GM19351 (cell line): ENCODE data around the gene NES.
"Not testable (repeated sequence)": the region's sequence is repeated elsewhere in the genome, so short reads cannot be mapped to it uniquely, and the experiment has no call there.

Experiments
- ATAC-seq: cut with Tn5 transposase; IDR thresholded peaks from one replicate; pipeline ENCODE4 v1.9.1; 2021; ENCODE audit warnings: mild to moderate bottlenecking, moderate library complexity; ENCODE audit not compliant: unreplicated experiment

The NES gene

DNA sequence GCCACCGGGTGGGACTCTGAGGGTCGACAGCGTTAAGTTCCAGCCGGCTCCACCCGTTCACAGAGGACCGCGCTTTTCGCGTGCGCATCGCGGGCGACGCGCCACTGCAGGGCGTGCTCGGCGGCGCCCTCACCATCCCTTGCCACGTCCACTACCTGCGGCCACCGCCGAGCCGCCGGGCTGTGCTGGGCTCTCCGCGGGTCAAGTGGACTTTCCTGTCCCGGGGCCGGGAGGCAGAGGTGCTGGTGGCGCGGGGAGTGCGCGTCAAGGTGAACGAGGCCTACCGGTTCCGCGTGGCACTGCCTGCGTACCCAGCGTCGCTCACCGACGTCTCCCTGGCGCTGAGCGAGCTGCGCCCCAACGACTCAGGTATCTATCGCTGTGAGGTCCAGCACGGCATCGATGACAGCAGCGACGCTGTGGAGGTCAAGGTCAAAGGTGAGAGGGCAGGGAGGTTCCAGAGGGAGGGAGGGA, 30.4 kb downstream of the NES start:
- no peak for ATAC-seq

DNA sequence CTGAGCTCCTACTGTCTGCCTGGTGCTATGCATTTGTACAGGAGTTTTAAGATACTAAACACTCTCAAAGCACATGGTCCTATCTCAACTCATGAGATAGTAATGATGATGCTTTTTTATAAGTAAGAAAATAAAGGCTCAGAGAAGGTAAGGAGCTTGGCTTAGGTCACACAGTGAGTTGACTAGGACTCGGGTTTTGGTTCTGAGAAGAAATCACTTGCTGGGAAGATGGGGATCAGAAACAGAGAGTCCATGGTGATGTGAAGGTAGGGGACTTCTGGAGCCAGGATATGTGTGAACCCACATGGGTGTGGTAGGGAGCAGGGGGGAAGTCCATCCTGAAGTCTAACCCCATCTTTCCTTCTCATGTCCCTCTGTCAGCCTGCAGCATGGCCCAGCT, 31.5 kb downstream of the NES start:
- no peak for ATAC-seq

DNA sequence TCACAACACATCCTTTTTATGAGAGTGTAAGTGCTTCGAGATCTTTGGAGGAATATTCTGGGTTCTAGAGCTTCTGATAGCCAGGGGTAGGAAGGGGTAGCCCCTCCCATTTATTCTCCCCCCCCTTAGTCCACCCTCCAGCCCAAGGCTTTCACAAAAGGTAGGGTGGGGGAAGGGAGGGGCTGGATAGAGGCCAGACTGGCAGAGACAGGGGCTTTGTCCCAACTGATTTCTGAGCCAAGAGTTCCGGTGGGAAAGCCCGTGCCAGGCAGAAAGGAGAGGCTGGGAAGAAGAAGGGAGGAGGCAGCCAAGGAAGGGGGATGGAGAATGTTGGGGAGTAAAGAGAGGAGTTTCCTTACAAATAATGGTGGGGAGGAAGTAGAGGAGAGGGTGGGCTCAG, 32.2 kb downstream of the NES start:
- no peak for ATAC-seq

DNA sequence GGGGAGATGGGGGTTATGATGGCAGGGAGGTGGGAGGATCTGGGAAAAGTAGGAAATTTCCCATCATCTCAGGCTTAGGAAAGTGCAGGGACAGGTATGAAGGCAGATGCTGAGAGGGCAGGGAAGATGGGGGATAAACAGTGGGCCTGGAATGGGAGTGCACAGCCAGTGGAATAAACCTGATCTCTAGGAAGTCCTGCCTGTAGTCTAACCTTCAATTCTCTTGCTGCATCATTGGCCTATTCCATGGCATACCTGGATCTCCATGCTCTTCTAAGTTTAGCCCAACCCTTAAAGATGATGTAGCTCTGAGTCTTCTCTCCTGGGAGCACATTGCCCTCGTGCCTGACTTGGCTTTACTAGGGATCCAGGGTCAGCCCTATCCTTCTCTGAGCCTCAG, 32.6 kb downstream of the NES start:
- ATAC-seq: no peak

DNA sequence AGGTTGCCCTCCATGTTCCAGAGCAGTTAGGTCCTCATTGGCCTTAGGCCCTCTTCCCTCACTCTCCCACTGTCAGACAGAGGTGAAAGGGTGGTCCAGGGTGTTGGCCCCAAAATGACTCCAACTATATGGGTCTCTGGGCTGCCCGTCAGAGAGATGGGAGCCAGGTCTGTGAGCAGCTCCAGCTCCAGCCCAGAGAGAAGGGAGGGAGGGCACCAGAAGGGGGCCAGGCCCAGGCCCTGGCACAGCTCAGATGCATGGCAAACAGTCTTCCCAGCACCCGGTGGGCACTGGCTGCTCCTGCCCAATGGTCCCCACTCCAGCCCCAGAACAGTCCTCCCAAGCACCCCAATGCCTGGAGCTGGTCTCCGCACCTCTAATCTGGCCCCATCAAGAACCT, 33.1 kb downstream of the NES start:
- ATAC-seq: no peak

DNA sequence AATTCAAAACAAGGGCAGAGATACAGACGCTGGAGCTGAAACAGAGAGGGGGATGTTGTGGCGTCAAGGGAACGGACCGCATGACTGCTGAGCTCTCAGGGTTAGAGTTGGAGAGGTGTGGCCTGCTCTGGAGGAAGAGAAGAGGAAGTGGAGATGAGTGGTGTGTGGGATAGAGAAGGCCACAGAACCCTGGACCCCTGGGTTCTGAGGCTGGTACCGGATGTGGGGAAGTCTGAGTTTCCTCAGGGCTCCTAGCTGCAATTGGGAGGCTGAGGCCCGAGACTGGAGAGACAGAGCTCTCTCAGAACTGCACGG, 33.5 kb downstream of the NES start:
- peak; percentile 69 for ATAC-seq

DNA sequence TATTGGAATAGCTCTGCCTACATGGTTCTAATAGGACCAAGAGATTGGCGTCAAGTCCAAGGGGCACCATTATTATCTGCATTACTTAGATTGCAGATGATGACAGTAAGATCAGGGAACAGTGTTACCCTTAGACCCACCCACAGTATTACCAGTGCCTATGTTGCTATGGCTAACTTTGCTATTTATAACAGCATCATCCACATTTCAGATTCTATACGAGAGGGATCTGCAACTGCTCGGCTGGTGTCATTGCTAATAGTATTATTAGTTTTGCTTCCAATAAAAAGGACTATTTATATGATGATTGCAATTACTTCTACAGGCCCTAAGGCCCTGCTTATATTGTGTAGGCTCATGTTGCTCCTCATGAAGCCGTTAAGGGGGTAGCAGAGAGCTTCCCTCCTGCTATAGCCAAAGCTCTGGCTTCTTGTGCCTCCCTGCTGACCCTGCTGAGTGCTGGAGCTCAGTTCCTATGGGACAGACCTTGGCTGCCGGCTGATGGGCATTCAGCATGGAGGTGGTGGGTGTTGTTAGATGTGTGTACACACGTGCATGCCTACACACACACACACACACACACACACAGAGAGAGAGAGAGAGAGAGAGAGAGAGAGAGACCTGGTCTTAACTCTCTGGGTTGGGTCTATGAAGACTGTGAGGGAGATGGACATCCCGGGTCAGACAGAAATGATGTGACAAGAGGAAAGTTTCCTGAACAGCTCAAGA, 34.0 kb downstream of the NES start:
- ATAC-seq: no peak

DNA sequence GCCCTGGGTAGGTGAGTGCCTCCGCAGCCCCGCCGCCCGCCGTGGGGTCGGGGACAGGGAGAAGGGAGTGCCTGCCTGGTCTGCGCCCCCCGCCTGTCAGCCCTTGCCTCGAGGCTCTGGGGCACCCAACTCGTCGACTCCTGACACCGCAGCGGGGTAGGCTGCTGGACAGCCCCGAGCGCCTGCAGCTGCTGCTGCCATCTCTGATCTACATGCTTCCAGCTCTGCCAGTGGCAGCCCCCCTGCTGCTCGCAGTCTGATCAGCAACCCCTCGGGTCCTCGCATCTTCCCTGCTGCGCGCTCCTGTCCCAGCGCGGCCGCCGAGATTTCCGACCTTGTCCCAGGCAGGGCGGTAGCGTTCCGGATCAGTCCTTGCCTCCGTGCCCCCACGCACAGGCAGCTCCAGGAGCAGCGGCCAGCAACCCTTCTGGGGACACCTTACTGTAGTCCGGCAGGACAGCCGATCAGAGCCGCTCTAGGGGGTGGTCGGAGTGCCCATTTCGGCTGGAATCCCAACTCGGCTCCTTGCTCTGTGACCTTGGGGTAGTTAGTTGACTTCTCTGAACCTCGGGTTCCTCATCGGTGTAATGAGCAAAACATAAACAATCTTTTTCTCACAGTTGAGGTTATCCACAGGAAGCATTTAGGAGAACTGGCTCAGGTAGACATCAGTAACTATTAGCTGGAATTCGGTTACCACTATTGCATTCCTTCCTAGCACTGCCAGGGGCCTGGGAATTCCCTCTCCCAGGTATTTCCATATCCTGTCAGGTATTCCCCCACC, 34.8 kb downstream of the NES start:
- ATAC-seq: no peak

DNA sequence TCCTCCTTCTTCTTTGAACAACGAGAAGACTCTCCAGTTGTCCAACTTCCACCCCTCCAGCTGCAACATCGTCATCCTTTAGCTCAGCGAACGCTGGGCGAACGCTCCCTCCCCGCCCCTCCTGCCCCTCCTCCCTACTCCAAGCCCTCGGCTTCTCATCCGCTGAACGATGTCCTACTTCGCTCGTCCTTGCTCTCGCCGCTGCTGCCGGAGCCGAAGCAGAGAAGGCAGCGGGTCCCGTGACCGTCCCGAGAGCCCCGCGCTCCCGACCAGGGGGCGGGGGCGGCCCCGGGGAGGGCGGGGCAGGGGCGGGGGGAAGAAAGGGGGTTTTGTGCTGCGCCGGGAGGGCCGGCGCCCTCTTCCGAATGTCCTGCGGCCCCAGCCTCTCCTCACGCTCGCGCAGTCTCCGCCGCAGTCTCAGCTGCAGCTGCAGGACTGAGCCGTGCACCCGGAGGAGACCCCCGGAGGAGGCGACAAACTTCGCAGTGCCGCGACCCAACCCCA, 35.4 kb downstream of the NES start, which contains the start of gene BCAN:
Gene BCAN, plus strand, starts transcription at position 357 of the 504 bp plus-strand sequence. CDS start 3,938 bp downstream, outside the sequence.
- no peak for ATAC-seq

DNA sequence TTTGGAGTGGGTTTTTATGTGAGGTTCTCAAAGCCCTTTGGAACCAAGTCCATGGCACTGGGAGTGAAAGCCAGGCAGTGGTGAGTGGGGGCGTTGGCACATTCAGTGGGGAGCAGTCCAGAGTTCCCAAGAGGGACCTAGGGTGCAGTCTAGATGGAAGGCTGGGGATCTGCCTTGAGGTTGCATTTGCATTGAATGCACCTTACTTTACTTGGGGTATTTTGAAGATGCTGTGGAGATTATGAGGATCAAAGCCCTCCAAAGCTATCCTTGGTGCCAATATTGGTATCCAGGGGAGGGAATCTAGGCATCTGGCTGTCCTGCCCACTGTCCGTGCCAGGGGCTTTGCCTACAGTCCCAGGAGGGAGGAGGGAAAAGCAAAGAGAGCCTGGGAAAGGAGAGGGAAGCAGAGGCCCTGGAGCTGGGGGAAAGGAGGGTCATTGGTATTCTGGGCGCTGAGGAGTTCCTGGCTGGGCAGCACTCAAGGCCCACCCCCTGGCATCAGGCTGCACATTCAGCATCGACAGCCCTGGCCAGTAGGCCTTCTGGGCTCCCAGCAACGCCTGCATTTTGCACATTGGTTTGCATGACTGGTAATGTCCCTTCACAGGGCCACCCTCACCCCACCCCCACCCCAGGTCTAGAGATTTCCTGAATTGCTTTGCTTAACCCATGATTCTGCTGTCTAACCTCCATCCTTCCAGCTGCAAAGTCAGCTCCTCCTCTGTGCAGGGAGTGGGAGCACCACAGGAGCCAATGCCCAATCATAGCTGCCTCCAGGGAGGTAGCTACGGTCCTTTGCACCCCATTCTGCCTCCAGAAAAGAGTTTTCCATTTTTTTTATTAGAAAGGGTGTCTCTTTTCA, 36.1 kb downstream of the NES start:
- ATAC-seq: no peak

DNA sequence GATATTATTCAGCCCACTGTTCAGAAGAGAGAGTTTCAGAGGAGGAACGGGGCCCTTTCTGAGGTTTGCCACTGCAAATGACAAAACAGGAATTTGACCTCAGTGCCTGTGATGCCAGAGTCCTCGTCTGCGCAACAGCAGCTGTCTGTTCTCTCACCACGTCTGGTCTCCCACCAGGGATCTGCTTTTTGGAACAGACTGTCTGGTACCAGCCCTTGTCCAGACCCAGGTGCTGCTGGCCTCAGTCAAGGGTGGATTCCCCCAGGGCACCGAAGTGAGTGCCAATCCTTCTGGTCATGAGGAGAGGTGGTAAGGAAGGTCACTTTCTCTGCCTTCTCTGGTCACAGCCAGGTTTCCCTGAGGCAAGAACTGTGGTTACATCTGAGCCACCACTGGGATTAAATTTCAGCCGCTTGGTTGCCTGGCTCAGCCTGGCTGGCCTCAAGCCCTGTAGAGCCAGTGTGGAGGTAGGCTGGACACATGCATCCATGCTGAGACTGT, 37.6 kb downstream of the NES start:
- no peak for ATAC-seq

DNA sequence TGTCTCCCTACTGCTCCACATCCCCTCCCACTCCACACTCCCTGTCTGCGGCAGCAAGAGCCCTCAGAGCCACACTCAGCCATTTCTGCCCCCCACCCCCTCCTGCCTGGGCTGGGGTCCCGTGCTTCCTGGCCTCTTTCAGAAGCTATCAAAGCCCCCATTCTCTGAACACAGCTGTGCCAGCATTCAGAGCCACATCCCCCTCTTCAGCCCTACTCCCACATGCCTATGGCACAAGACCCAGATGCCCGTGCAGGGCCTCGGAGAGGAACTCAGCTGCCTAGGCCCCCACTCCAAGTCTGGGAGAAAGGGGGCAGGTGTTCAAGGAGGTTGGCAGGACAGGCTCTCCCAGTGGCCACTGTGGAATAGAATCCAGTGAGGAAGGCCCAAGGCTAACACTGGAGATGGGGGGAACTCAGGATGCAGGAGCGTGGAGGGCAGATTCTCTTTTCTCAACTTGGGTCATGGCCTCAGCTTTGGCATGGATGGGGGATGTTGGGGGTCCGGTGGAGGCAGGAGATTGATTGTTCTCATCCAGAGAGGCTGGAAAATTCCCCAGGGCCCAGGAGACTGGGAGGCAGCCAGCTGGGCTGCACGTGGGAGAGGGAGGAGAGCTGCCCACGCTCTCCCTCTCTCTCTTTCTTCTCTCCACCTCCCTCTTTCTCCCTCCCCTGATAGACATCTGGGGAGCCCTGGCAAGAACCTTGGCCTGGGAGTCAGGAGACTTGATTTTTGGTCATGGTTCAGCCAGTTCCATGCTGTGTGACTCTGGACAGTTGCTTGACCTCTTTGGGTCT, 38.8 kb downstream of the NES start:
- ATAC-seq: no peak

DNA sequence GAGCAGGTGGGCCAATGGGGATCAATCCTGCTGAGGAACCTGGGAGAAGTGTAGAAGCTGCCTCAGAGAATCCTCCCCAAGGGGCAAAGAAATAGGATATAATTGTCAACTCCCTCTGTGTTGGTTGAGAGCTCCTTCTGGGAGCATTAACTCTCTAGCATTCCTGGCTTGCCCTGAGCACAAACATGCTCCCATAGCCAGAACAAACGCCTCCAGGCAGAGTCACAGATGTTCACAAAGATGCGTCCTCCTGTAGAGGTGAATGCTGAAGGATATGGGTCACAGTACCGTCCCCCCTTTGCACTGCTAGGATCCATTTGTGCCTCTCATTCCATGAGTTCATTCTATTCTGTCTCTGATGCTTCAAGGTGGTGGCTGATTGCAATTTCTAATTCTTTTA, 44.9 kb downstream of the NES start:
- ATAC-seq: no peak

DNA sequence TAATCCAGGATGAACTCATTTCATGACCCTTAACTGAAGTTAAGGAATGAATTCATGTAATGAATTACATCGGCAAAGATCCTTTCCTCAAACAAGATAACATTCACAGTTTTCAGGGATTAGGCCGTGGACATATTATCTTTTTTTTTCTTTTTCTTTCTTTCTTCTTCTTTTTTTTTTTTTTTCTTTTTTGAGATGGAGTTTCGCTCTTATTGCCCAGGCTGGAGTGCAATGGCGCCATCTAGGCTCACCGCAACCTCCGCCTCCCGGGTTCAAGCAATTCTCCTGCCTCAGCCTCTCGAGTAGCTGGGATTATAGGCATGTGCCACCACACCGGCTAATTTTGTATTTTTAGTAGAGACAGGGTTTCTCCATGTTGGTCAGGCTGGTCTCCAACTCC, 46.1 kb downstream of the NES start:
- ATAC-seq: not testable (repeated sequence)

DNA sequence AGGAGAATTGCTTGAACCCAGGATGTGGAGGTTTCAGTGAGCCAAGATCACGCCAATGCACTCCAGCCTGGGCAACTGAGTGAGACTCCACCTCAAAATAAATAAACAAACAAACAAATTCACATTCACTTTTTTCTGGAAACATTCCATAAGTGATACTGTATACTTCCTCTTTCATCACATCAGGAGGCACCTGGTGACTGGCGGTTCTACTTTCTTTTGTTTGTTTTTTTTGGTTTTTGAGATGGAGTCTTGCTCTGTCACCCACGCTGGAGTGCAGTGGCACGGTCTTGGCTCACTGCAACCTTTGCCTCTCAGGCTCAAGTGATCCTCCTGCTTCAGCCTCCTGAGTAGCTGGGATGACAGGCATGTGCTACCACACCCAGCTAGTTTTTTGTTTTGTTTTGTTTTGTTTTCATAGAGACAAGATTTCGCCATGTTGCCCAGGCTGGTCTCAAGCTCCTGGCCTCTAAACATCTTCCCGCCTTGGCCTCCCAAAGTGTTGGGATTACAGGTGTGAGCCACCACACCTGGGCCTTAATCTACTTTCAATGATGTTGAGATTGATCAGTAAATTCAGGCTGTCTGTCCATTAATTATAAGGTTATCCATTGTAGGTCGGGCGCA, 47.3 kb downstream of the NES start:
- no peak for ATAC-seq

DNA sequence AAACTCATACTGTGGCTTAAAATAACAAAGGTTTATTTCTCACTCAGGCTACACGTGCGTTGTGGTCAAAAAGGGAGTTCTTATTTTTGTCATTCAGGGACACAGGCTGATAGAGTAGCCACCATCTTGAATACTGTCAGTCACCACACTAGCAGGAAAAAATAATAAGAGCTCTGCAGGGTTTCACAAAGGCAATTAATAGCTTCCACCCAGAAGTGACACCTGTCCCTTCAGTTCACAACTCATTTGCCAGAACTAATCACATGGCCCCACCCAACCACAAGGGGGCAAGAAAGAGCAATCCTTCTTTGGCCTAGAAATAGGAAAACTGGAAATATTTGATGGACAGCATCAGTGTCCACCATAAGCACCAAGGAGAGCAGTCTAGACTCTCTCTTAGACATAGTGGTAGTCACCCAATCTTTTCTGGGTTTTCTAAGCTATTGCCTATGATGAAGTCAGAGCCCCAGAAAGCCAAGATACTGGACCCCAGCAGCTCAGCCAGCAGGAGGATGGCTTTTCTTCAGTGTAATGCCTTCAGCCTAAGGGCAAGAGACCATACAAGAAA, 49.8 kb downstream of the NES start:
- no peak for ATAC-seq

DNA sequence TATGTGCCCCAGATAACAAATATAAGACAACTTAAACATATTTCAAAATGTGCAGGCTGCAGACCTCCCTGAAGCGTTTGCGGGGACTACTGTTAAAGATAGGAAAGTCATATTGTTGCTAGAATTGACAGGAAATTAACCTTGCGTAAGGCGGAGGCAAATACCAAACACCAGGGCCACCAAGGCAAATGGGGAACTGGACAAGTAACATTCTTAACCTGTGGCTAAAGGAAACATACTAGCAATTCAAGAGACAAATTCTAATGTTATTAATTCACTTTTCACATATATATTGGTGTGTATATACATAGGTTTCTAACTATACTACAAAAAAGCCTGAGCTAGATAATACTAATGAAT, 51.1 kb downstream of the NES start:
- ATAC-seq: no peak

DNA sequence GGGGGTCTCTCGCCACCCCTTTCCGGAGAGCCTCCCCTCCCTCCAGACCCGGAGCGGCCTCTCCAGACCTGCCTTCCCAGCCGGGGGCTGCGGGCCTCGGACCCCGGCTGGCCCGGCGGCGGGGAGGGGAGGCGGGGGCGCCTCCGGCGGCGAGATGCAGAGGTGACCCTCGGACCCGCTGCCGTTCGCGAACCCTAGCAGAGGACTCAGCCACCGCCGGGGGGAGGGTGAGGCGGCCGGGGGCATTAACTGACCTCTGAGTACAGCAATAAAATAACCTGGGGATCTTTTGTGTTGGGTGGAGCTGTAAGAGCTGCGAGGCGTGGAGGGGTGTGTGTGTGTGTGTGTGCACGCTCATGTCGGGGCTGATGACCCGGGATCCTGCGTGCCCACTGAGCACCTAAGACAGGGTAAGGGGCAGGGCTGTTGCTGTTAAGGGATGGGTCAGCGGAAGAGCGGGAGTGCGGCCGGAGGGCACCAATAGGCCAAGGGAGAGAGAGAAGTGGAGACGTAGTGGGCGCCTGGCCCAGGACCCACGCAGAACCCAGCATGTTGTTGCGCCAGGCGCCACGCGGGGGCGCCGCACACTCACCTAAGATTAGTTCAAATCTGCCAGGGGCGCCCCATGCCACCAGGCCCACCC, 51.6 kb downstream of the NES start:
- ATAC-seq: no peak

DNA sequence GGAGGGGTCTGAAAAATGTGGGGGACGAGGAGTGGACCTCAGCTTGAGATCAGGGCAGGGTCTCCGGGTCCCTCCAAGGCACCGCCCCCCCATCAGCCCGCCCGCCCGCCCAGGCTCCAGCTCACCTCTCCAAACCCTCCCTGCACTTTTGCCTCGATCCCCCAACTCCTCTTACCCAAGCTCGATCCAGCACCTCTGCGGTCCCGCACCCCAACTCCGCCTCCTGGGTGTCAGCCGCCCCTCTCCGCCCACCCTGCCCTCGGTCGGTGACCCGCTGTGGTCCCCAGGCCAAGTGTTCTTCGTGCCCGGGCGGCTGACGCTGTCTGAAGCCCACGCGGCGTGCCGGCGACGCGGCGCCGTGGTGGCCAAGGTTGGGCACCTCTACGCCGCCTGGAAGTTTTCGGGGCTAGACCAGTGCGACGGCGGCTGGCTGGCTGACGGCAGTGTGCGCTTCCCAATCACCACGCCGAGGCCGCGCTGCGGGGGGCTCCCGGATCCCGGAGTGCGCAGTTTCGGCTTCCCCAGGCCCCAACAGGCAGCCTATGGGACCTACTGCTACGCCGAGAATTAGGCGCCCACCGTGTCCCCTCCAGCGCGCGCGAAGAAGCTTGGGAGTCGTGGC, 52.3 kb downstream of the NES start:
- no peak for ATAC-seq
